Measurements from ENCODE around the gene SRPK2.

- TF ChIP-seq CTCF (IDR thresholded peaks at IDR 0.05), result no peak
- no peak for TF ChIP-seq POLR2AphosphoS5 (IDR thresholded peaks at IDR 0.05)
- TF ChIP-seq EP300 (IDR thresholded peaks at IDR 0.05), result no peak
- no peak for TF ChIP-seq POLR2A (IDR thresholded peaks at IDR 0.05)
Measured at GRCh38 chr7:105365541-105366534, 22.9 kb downstream of the SRPK2 start.

Data from suprapubic skin (tissue), 4 donors.